ENCODE data around the gene AGAP9.
"Not testable (repeated sequence)": the region's sequence is repeated elsewhere in the genome, so short reads cannot be mapped to it uniquely, and the experiment has no call there.

The AGAP9 gene

GRCh38 chr10:47491600-47491999, 31.8 kb downstream of the AGAP9 start, which contains the start of gene FAM25G:
Gene FAM25G (minus strand): TSS chr10:47491700. CDS start chr10:47491674, 26 bp downstream.
- not testable (repeated sequence) for H3K27me3 ChIP-seq (ENCODE audit: insufficient read depth, low read depth); H3K4me3 ChIP-seq (IDR thresholded peaks at IDR 0.05; ENCODE audit: insufficient read depth, low read depth, low read length); H3K4me2 ChIP-seq; H3K4me1 ChIP-seq (ENCODE audit: low read depth, poor library complexity, severe bottlenecking); H2AFZ ChIP-seq (ENCODE audit: low read depth); H4K20me1 ChIP-seq (ENCODE audit: insufficient read depth); H3K36me3 ChIP-seq (ENCODE audit: insufficient read depth); H3K79me2 ChIP-seq (ENCODE audit: insufficient read depth, low read depth); H3K9ac ChIP-seq; H3K27ac ChIP-seq

- H3K27ac ChIP-seq; H4K20me1 ChIP-seq (ENCODE audit: insufficient read depth): not testable (repeated sequence)
Observed at GRCh38 chr10:47489630-47490029, 33.8 kb downstream of the AGAP9 start.

GRCh38 chr10:47485943-47486342, 37.5 kb downstream of the AGAP9 start:
- H3K4me1 ChIP-seq (ENCODE audit: low read depth, poor library complexity, severe bottlenecking); H4K20me1 ChIP-seq (ENCODE audit: insufficient read depth); H3K9ac ChIP-seq; H3K27me3 ChIP-seq (ENCODE audit: insufficient read depth, low read depth); H3K27ac ChIP-seq; H3K36me3 ChIP-seq (ENCODE audit: insufficient read depth); H3K79me2 ChIP-seq (ENCODE audit: insufficient read depth, low read depth); H3K4me2 ChIP-seq; H3K4me3 ChIP-seq (IDR thresholded peaks at IDR 0.05; ENCODE audit: insufficient read depth, low read depth, low read length); H2AFZ ChIP-seq (ENCODE audit: low read depth): not testable (repeated sequence)

More at GRCh38 chr10:47489630-47490029, 33.8 kb downstream of the AGAP9 start:
- not testable (repeated sequence) for H2AFZ ChIP-seq (ENCODE audit: low read depth); H3K4me1 ChIP-seq (ENCODE audit: low read depth, poor library complexity, severe bottlenecking); H3K36me3 ChIP-seq (ENCODE audit: insufficient read depth); H3K9ac ChIP-seq; H3K27me3 ChIP-seq (ENCODE audit: insufficient read depth, low read depth); H3K4me2 ChIP-seq; H3K4me3 ChIP-seq (IDR thresholded peaks at IDR 0.05; ENCODE audit: insufficient read depth, low read depth, low read length); H3K79me2 ChIP-seq (ENCODE audit: insufficient read depth, low read depth)

DNA sequence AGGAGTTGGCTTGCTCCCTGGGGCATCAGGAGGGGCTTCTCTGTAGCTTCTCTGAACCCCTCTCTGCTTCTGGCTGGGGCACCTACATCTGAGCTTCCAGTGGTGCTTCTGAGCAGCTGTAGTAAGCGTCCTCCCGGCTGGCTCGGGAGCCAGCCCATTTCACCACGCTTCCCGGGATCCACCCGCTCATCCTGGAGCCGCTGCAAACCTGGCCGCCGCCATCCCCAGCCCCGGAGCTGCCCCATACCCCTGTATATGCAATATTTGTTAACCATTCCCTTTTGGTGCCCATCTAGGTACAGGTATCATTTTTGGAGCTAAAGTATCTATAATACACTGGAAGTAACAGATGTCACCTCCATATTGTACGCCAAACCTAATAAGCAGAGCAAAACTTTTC, 38.7 kb downstream of the AGAP9 start:
- not testable (repeated sequence) for H3K4me3 ChIP-seq (IDR thresholded peaks at IDR 0.05; ENCODE audit: insufficient read depth, low read depth, low read length); H3K27me3 ChIP-seq (ENCODE audit: insufficient read depth, low read depth); H3K9ac ChIP-seq; H3K4me2 ChIP-seq; H3K27ac ChIP-seq; H2AFZ ChIP-seq (ENCODE audit: low read depth); H3K79me2 ChIP-seq (ENCODE audit: insufficient read depth, low read depth); H4K20me1 ChIP-seq (ENCODE audit: insufficient read depth); H3K4me1 ChIP-seq (ENCODE audit: low read depth, poor library complexity, severe bottlenecking); H3K36me3 ChIP-seq (ENCODE audit: insufficient read depth)

GRCh38 chr10:47483923-47484322, 39.5 kb downstream of the AGAP9 start, which contains the start of gene ANXA8:
Gene ANXA8 (minus strand): TSS chr10:47484115. CDS start chr10:47483933, 182 bp downstream.
- H3K4me2 ChIP-seq; H3K36me3 ChIP-seq (ENCODE audit: insufficient read depth); H3K4me1 ChIP-seq (ENCODE audit: low read depth, poor library complexity, severe bottlenecking); H3K79me2 ChIP-seq (ENCODE audit: insufficient read depth, low read depth); H2AFZ ChIP-seq (ENCODE audit: low read depth); H3K9ac ChIP-seq; H3K27me3 ChIP-seq (ENCODE audit: insufficient read depth, low read depth); H3K4me3 ChIP-seq (IDR thresholded peaks at IDR 0.05; ENCODE audit: insufficient read depth, low read depth, low read length); H4K20me1 ChIP-seq (ENCODE audit: insufficient read depth); H3K27ac ChIP-seq: not testable (repeated sequence)

DNA sequence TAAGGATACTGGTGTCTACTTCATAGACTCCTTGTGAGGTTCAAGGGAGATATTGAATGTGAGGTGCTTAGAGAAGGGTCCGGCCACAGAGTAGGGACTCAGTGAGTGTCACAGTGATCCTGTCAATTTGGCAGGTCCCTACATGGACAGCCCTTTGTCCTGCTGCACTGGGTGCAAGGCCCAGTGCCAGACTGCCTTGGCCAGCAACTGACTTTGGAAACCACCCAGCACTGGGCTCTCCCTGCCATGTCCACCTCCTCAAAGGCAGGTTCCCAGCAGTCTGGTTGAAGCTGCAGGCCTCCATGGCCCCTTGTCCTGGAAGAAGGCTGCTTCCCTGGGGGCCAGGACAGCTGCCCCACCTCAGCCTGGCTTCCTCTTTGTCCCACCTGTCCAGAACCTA, 41.1 kb downstream of the AGAP9 start:
- not testable (repeated sequence) for H2AFZ ChIP-seq (ENCODE audit: low read depth); H3K4me3 ChIP-seq (IDR thresholded peaks at IDR 0.05; ENCODE audit: insufficient read depth, low read depth, low read length); H3K4me1 ChIP-seq (ENCODE audit: low read depth, poor library complexity, severe bottlenecking); H3K9ac ChIP-seq; H3K27ac ChIP-seq; H4K20me1 ChIP-seq (ENCODE audit: insufficient read depth); H3K79me2 ChIP-seq (ENCODE audit: insufficient read depth, low read depth); H3K27me3 ChIP-seq (ENCODE audit: insufficient read depth, low read depth); H3K36me3 ChIP-seq (ENCODE audit: insufficient read depth); H3K4me2 ChIP-seq

DNA sequence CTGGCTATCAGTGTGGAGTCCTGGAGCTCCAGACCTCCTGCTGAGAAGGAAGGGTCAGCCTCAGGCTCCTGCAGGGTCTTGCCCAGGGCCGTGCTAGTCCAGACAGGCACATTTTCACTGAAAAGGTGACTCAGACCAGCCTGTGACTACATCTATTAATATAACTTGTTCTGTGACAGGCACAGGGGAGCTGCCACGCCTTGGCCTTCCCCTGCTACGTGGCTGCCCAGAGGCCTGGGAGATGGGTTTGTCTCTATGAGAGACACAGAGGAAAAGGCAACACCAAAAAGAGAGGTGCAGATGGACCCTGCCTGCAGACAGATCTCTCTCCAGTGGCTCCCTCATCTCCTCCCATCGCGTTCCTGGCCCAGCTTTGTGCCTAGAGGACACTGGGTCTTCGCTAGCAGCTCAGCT, 41.7 kb downstream of the AGAP9 start:
- not testable (repeated sequence) for H3K4me2 ChIP-seq; H3K27me3 ChIP-seq (ENCODE audit: insufficient read depth, low read depth); H3K27ac ChIP-seq; H2AFZ ChIP-seq (ENCODE audit: low read depth); H3K9ac ChIP-seq; H3K4me3 ChIP-seq (IDR thresholded peaks at IDR 0.05; ENCODE audit: insufficient read depth, low read depth, low read length); H3K4me1 ChIP-seq (ENCODE audit: low read depth, poor library complexity, severe bottlenecking); H3K79me2 ChIP-seq (ENCODE audit: insufficient read depth, low read depth); H3K36me3 ChIP-seq (ENCODE audit: insufficient read depth); H4K20me1 ChIP-seq (ENCODE audit: insufficient read depth)

DNA sequence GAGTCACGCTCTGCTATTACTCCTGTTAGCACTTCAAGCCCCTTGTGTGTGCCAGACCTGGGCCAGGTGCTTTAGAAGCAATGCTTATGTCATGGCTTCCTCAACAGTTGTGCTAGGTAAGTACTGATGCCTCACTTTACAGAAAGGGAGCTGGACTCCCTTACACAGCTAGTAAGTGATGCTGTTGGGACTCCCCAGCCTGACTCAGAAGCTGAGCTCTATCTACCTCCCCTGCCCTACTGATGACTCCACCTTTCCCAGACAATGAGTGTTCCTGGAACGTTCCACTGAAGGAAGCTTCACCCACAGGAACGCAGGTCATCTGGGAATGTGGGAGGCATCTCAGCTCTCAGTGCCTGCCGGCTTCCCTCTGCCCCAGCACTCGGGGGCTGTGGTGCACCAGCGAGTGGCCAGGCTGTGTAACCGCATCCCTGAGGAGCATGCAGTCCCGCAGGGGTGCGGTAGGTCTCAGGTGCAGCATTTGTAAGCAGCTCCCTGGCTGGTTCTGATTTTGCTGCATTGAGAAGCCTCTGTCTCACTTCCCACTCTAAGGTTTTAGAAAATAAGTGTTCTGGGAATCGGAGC, 42.2 kb downstream of the AGAP9 start:
- H3K36me3 ChIP-seq (ENCODE audit: insufficient read depth); H3K4me1 ChIP-seq (ENCODE audit: low read depth, poor library complexity, severe bottlenecking); H3K79me2 ChIP-seq (ENCODE audit: insufficient read depth, low read depth); H2AFZ ChIP-seq (ENCODE audit: low read depth); H3K4me3 ChIP-seq (IDR thresholded peaks at IDR 0.05; ENCODE audit: insufficient read depth, low read depth, low read length); H3K27ac ChIP-seq; H3K4me2 ChIP-seq; H3K9ac ChIP-seq; H4K20me1 ChIP-seq (ENCODE audit: insufficient read depth); H3K27me3 ChIP-seq (ENCODE audit: insufficient read depth, low read depth): not testable (repeated sequence)

DNA sequence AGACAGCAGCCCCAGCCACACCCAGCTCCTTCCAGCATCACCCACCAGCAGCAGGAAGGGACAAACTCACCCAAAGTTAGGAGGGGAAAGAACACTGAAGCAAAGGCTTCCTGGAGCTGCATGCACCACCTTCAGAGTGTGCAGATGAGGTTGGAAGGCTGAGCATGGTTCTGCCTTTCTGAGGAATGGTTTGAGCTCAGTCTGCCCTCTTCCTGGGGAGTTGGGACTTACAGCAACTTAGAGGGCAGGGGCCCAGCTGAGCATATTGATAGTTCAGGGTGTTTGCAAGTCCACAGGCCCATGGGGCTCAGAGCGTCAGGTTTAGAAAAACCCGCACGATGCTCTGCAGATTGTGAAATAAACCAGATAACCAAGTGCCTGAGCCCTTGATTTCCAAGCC, 43.3 kb downstream of the AGAP9 start:
- H3K27ac ChIP-seq, H3K9ac ChIP-seq: not testable (repeated sequence)

DNA sequence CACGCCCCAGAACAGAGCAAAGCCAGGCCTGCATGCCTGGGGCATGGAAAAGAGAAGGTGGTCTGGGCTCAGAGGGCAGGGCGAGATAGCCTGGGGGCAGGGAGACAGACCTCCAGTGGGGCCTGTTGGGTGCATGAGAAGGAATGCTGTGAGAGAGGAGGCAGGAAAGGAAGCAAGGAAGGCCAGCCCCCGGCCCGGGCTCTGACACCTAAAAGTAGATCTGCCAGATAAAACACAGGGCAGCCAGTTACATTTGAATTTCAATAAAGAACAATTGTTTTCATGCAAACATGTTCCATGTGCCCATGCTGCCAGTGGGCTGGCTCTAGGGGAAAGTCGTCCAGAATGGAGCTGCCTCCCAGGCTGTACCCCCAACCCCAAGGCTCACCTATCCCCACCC, 45.3 kb downstream of the AGAP9 start:
- H3K4me1 ChIP-seq (ENCODE audit: low read depth, poor library complexity, severe bottlenecking); H3K36me3 ChIP-seq (ENCODE audit: insufficient read depth); H3K9ac ChIP-seq; H3K79me2 ChIP-seq (ENCODE audit: insufficient read depth, low read depth); H2AFZ ChIP-seq (ENCODE audit: low read depth); H4K20me1 ChIP-seq (ENCODE audit: insufficient read depth); H3K4me2 ChIP-seq; H3K27ac ChIP-seq; H3K27me3 ChIP-seq (ENCODE audit: insufficient read depth, low read depth); H3K4me3 ChIP-seq (IDR thresholded peaks at IDR 0.05; ENCODE audit: insufficient read depth, low read depth, low read length): not testable (repeated sequence)

More for the DNA sequence above, 43.3 kb downstream of the AGAP9 start:
- not testable (repeated sequence) for H3K4me2 ChIP-seq; H3K27me3 ChIP-seq (ENCODE audit: insufficient read depth, low read depth); H3K36me3 ChIP-seq (ENCODE audit: insufficient read depth); H3K4me1 ChIP-seq (ENCODE audit: low read depth, poor library complexity, severe bottlenecking); H3K79me2 ChIP-seq (ENCODE audit: insufficient read depth, low read depth); H4K20me1 ChIP-seq (ENCODE audit: insufficient read depth); H3K4me3 ChIP-seq (IDR thresholded peaks at IDR 0.05; ENCODE audit: insufficient read depth, low read depth, low read length); H2AFZ ChIP-seq (ENCODE audit: low read depth)

DNA sequence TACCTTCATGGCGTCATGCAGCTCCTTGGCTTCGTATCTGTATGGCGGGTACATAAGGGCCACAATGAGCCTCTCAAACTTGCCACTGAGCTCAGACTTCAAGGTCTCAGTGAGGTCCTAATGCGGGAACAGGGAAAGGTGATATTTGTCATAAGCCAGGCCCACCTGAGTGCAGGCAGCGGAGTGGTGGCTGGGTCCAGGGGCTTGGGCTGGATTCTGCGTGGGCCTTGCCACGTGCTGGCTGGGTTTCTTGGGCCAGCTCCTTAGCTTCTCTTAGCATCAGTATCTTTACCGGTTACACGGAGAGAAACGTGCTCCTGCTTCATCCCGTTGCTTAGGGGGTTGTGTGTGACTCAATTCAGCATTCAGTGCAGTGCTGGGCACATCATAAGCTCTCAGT, 46.4 kb downstream of the AGAP9 start:
- H3K4me2 ChIP-seq; H3K79me2 ChIP-seq (ENCODE audit: insufficient read depth, low read depth); H2AFZ ChIP-seq (ENCODE audit: low read depth); H3K4me1 ChIP-seq (ENCODE audit: low read depth, poor library complexity, severe bottlenecking); H3K27ac ChIP-seq; H3K36me3 ChIP-seq (ENCODE audit: insufficient read depth); H3K9ac ChIP-seq; H3K4me3 ChIP-seq (IDR thresholded peaks at IDR 0.05; ENCODE audit: insufficient read depth, low read depth, low read length); H3K27me3 ChIP-seq (ENCODE audit: insufficient read depth, low read depth); H4K20me1 ChIP-seq (ENCODE audit: insufficient read depth): not testable (repeated sequence)
